Panc1 (cell line): Measurements from ENCODE around the gene SIRPG. TPM values are rescaled to one million over a fixed set of nuclear protein-coding genes. Genes with fewer than 3 reads are reported as not detected.

Experiments used
- ATAC-seq: fragments of 200-7000 bp; cut with Tn5 transposase; 2 replicates; pipeline ENCODE4 v1.9.1; 2020; ENCODE audit warnings: mild to moderate bottlenecking, moderate library complexity
- BruUV-seq: library from RNA; stranded (reverse); fragments of 400-500 nt; replicated peaks from 2 replicates; lab custom pipeline; 2021; lab: Mats Ljungman, UMichigan
- CTCF ChIA-PET: fragments of 300-600 bp; sonication (Branson Sonifier 250); formaldehyde crosslinking; loops from one replicate; lab custom pipeline; 2022; ENCODE audit warnings: antibody characterized with exemption; lab: Charles Lee
- POLR2A ChIA-PET: fragments of 300-600 bp; sonication (Branson Sonifier 250); formaldehyde crosslinking; loops from one replicate; lab custom pipeline; 2022; ENCODE audit warnings: antibody characterized with exemption; lab: Charles Lee
- DNase-seq: peaks from one replicate; pipeline ENCODE4 v3.0.0-alpha.2; 2010; ENCODE audit warnings: low read depth, low spot score
- H3K27ac ChIP-seq: 2 replicates; pipeline ENCODE4 v1.5.1; 2011; ENCODE audit warnings: mild to moderate bottlenecking, low read length, inconsistent platforms
- H3K27me3 ChIP-seq: fragments of 200-500 bp; sonication (Bioruptor generic); 2 replicates; pipeline ENCODE4 v1.6.0; 2014; ENCODE audit warnings: low read length, inconsistent platforms; ENCODE audit not compliant: control insufficient read depth, insufficient read depth
- H3K36me3 ChIP-seq: fragments of 200-500 bp; sonication (Bioruptor generic); 2 replicates; pipeline ENCODE4 v1.5.1; 2014; ENCODE audit warnings: inconsistent platforms, mild to moderate bottlenecking, low read length, moderate library complexity; ENCODE audit not compliant: control insufficient read depth, insufficient read depth
- H3K4me1 ChIP-seq: 2 replicates; pipeline ENCODE4 v1.5.1; 2011; ENCODE audit warnings: inconsistent platforms, mild to moderate bottlenecking, low read length, moderate library complexity; ENCODE audit not compliant: control insufficient read depth, insufficient read depth
- H3K4me3 ChIP-seq, 2 experiments: 2 replicates each; pipeline ENCODE4 v1.5.1; 2011 to 2012; ENCODE audit warnings: low read depth in 2 of 2, low read length in 2 of 2, mild to moderate bottlenecking in 2 of 2, inconsistent platforms in 1 of 2, moderate library complexity in 1 of 2
- H3K9me3 ChIP-seq: fragments of 200-500 bp; sonication (Bioruptor generic); 2 replicates; pipeline ENCODE4 v1.5.1; 2014; ENCODE audit warnings: low read depth, mild to moderate bottlenecking, inconsistent platforms, low read length, moderate library complexity; ENCODE audit not compliant: control insufficient read depth, insufficient read depth
- CTCF ChIP-seq: fragments of 450-650 bp; IDR thresholded peaks from 2 replicates; pipeline ENCODE4 v1.5.1; 2017; ENCODE audit warnings: mild to moderate bottlenecking
- POLR2AphosphoS5 ChIP-seq: IDR thresholded peaks from 2 replicates; pipeline ENCODE4 v1.6.1; 2012; ENCODE audit warnings: mild to moderate bottlenecking, low read depth, low read length, moderate library complexity
- SIN3A ChIP-seq: IDR thresholded peaks from 2 replicates; pipeline ENCODE4 v1.6.1; 2012; ENCODE audit warnings: low read depth, mild to moderate bottlenecking, low read length, moderate library complexity, borderline replicate concordance; ENCODE audit not compliant: insufficient read depth
- TCF7L2 ChIP-seq: IDR thresholded peaks from 2 replicates; pipeline ENCODE4 v1.6.1; 2011; ENCODE audit warnings: mild to moderate bottlenecking, low read depth, low read length, inconsistent platforms
- in situ Hi-C: cut with HindIII; loops from 2 replicates; pipeline ENCODE4 v1.10.0; 2016; ENCODE audit warnings: low sequenced_read_pairs, low pct_unique_long_range_greater_than_20kb
- intact Hi-C: fragments of 100-400 bp; cut with micrococcal nuclease; formaldehyde crosslinking; loops from one replicate; pipeline ENCODE4 v1.10.0; 2022; ENCODE audit not compliant: unreplicated experiment
- total RNA-seq: library from RNA; stranded (reverse); gene quantifications from one replicate; pipeline ENCODE4 v1.2.1, GENCODE V29; 2021; ENCODE audit not compliant: unreplicated experiment
- TF ChIP-seq, protein P1 (sequence below), 2 experiments: IDR thresholded peaks; 2 replicates each; pipeline ENCODE4 v1.6.1; 2011 to 2012; ENCODE audit warnings: low read depth in 2 of 2, control low read depth in 1 of 2, low read length in 1 of 2, mild to moderate bottlenecking in 1 of 2, moderate library complexity in 1 of 2; ENCODE audit not compliant: insufficient read depth in 1 of 2

The SIRPG gene
- total RNA-seq, 1 experiment from 2014 or later, result not detected

DNA sequence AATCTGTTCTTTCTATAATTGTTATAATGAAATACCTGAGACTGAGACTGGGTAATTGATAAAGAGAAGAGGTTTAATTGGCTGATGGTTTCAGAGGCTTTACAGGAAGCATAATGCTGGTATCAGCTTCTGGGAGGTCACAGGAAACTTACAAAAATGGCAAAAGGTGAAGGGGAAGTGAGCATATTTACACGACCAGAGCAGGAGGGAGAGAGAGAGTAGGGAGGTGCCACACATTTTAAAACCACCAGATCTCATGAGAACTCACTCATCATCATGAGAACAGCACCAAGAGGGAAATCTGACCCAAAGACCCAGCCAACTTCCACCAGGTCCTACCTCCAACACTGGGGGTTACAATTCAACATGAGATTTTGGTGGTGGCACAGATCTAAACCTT, 35.1 kb downstream of the SIRPG start:
- H3K36me3 ChIP-seq, result no peaks in the 10 kb centered on the region
- TF ChIP-seq POLR2AphosphoS5 (no peak), SIN3A (no peak), CTCF (no peak)
- no peak for DNase-seq
- ChIA-PET CTCF (no interaction called here), POLR2A (no interaction called here)
- in situ Hi-C loops (no loop called here), intact Hi-C loops (no loop called here)
- BruUV-seq, result no TSS peak
- no peak for ATAC-seq
- H3K27me3 ChIP-seq, result no peaks in the 10 kb centered on the region; the same call in 1 of the 2 replicates
- H3K27ac ChIP-seq, result no peak overlapping the region
- H3K9me3 ChIP-seq, result no peaks in the 10 kb centered on the region
- no peak overlapping the region for H3K4me3 ChIP-seq
- no peaks in the 10 kb centered on the region for H3K4me1 ChIP-seq

DNA sequence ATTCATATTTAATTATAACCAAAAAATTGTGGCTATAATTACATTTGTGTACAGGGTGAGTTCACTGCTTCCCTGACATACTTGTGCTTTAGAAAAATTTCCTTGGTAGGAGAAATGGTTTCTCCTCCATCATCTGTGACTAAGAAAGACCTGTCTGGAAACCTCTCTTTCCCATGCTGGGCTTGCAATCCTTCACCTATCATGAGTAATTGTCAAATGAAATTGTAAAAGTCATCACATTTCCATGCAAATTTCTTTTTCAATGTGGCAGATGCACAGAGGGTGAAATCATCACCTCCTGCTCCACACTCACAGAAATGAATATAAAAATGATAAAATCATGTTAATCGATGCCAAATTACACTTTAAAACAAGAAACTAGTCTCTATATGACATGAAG, 36.3 kb downstream of the SIRPG start:
- intact Hi-C loops, result no loop called here
- H3K4me3 ChIP-seq, result no peak overlapping the region
- no peaks in the 10 kb centered on the region; the same call in 1 of the 2 replicates for H3K27me3 ChIP-seq
- BruUV-seq, result no TSS peak
- ChIA-PET CTCF (no interaction called here), POLR2A (no interaction called here)
- TF ChIP-seq, protein P1, sequence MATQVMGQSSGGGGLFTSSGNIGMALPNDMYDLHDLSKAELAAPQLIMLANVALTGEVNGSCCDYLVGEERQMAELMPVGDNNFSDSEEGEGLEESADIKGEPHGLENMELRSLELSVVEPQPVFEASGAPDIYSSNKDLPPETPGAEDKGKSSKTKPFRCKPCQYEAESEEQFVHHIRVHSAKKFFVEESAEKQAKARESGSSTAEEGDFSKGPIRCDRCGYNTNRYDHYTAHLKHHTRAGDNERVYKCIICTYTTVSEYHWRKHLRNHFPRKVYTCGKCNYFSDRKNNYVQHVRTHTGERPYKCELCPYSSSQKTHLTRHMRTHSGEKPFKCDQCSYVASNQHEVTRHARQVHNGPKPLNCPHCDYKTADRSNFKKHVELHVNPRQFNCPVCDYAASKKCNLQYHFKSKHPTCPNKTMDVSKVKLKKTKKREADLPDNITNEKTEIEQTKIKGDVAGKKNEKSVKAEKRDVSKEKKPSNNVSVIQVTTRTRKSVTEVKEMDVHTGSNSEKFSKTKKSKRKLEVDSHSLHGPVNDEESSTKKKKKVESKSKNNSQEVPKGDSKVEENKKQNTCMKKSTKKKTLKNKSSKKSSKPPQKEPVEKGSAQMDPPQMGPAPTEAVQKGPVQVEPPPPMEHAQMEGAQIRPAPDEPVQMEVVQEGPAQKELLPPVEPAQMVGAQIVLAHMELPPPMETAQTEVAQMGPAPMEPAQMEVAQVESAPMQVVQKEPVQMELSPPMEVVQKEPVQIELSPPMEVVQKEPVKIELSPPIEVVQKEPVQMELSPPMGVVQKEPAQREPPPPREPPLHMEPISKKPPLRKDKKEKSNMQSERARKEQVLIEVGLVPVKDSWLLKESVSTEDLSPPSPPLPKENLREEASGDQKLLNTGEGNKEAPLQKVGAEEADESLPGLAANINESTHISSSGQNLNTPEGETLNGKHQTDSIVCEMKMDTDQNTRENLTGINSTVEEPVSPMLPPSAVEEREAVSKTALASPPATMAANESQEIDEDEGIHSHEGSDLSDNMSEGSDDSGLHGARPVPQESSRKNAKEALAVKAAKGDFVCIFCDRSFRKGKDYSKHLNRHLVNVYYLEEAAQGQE (IDR thresholded peaks at IDR 0.05; ENCODE audit: insufficient read depth in 1 of 2, low read depth in 2 of 2, low read length in 1 of 2), result no peak
- TF ChIP-seq CTCF, result no peak
- TF ChIP-seq TCF7L2, result no peak
- no peak for TF ChIP-seq POLR2AphosphoS5
- TF ChIP-seq SIN3A, result no peak
- DNase-seq (no peak), ATAC-seq (no peak)
- no peaks in the 10 kb centered on the region for H3K9me3 ChIP-seq
- no peaks in the 10 kb centered on the region for H3K4me1 ChIP-seq
- no peak overlapping the region for H3K27ac ChIP-seq
- no peaks in the 10 kb centered on the region for H3K36me3 ChIP-seq
- in situ Hi-C loops, result no loop called here
